Measurements from ENCODE around the gene AFF3.
"Not testable (repeated sequence)": the region's sequence is repeated elsewhere in the genome, so short reads cannot be mapped to it uniquely, and the experiment has no call there.

AFF3 gene

DNA sequence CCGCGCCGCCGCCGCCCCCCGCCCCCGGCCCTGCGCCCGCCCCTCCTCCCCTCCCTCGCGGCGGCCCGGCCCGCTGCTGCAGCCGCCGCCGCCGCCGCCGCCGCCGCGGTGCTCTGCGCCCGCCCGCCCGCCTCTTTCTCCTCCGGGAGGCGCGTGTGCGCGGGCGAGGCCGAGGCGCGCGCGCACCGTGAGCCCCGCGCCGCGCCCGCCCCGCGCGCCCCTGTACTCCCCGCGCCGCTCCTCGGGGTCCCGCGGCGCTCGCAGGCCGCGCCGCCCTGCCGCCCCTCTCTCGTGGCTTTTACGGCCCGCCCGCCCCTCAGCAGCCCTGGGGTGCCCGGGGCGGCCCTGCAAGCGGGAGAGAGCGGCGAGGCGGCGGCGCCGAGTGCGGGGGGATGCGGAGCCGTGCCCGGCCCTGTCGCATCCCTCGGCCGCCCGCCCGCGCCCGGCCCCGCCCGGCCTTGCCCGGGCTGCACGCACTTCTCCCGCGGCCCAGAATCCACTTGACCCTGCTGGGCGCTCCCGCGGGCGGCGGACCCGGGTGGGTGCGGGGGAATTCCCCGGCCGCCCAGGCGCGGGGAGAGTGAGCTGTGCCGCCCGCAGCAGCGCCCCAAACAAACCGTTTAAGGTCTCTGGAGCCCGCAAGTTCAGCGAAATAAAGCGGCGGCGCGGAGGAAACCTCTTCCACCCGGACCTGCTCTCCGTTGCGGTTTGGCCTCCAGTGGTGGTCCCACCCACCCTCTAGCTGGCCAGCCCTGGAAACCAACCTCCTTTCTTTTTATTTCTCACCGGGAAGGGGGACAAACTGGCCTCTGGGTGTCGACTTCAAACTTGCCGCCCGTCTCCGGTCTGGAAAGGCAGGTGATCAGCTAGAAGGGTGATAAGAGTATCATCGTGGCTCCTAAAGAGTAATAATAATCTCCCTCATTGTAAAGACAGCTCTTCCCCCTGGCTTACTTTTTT is 37.4 kb downstream of the AFF3 start:
- H3K27ac ChIP-seq (ENCODE audit: low read depth, low read length), result no peak overlapping the region
- H3K4me1 ChIP-seq (ENCODE audit: control insufficient read depth, low read length), result peaks cover 35% of the 10 kb centered on the region
- H3K36me3 ChIP-seq (ENCODE audit: control insufficient read depth, low read length), result peaks cover 13% of the 10 kb centered on the region
- H3K79me2 ChIP-seq (ENCODE audit: control insufficient read depth, low read length), result peaks cover under 1% of the 10 kb centered on the region; the same call in 1 of the 2 replicates
- no peak for TF ChIP-seq EZH2phosphoT487 (IDR thresholded peaks at IDR 0.05; ENCODE audit: borderline replicate concordance, low read length)
- TF ChIP-seq, protein P1, sequence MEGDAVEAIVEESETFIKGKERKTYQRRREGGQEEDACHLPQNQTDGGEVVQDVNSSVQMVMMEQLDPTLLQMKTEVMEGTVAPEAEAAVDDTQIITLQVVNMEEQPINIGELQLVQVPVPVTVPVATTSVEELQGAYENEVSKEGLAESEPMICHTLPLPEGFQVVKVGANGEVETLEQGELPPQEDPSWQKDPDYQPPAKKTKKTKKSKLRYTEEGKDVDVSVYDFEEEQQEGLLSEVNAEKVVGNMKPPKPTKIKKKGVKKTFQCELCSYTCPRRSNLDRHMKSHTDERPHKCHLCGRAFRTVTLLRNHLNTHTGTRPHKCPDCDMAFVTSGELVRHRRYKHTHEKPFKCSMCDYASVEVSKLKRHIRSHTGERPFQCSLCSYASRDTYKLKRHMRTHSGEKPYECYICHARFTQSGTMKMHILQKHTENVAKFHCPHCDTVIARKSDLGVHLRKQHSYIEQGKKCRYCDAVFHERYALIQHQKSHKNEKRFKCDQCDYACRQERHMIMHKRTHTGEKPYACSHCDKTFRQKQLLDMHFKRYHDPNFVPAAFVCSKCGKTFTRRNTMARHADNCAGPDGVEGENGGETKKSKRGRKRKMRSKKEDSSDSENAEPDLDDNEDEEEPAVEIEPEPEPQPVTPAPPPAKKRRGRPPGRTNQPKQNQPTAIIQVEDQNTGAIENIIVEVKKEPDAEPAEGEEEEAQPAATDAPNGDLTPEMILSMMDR (IDR thresholded peaks at IDR 0.05; ENCODE audit: low read depth, low read length, poor library complexity, severe bottlenecking), result no peak
- H3F3A ChIP-seq (ENCODE audit: control insufficient read depth, insufficient read depth), result peaks cover 14% of the 10 kb centered on the region
- H3K9me2 ChIP-seq (replicated peaks; ENCODE audit: control insufficient read depth, low read length), result no peaks in the 10 kb centered on the region
- no peaks in the 10 kb centered on the region for H3K9me3 ChIP-seq (ENCODE audit: control insufficient read depth, insufficient read depth, low read length)
- peak overlapping the region; percentile 60 for H3K4me3 ChIP-seq (ENCODE audit: low read length)
- H4K20me1 ChIP-seq (ENCODE audit: control insufficient read depth, insufficient read depth, low read depth, low read length), result peaks cover 15% of the 10 kb centered on the region
- H3K4me2 ChIP-seq (ENCODE audit: low read length), result peak overlapping the region; percentile 66
- no peaks in the 10 kb centered on the region for H3K27me3 ChIP-seq (ENCODE audit: control insufficient read depth, low read length)

DNA sequence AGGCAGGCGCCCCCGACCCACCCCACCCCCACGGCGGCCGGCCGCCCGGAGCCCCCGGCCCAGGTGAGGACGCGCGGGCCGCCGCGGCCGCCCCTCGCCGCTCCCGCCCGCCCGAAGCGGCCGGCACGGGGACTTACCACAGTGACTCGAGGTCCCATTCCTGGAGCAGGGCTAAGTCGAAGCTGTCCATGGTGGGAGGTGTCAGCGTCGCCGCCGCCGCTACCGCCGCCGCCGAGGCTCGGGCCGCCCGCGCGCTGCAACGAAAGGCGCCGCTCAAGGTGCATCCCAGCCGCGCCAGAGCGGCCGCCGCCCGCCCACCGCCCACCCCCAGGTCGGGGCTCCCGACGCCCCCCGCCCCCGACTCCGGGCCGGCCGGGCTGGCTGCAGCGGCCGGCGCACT is 38.1 kb downstream of the AFF3 start:
- not testable (repeated sequence) for H3K36me3 ChIP-seq (ENCODE audit: control insufficient read depth, low read length); H4K20me1 ChIP-seq (ENCODE audit: control insufficient read depth, insufficient read depth, low read depth, low read length); H3K9me3 ChIP-seq (ENCODE audit: control insufficient read depth, insufficient read depth, low read length); H3K79me2 ChIP-seq (ENCODE audit: control insufficient read depth, low read length); H3K9me2 ChIP-seq (replicated peaks; ENCODE audit: control insufficient read depth, low read length); H3K4me2 ChIP-seq (ENCODE audit: low read length); H3K27ac ChIP-seq (ENCODE audit: low read depth, low read length); H3K27me3 ChIP-seq (ENCODE audit: control insufficient read depth, low read length); H3K4me3 ChIP-seq (ENCODE audit: low read length)
- H3K4me1 ChIP-seq (ENCODE audit: control insufficient read depth, low read length), result peaks cover 29% of the 10 kb centered on the region
- peaks cover 14% of the 10 kb centered on the region for H3F3A ChIP-seq (ENCODE audit: control insufficient read depth, insufficient read depth)

DNA sequence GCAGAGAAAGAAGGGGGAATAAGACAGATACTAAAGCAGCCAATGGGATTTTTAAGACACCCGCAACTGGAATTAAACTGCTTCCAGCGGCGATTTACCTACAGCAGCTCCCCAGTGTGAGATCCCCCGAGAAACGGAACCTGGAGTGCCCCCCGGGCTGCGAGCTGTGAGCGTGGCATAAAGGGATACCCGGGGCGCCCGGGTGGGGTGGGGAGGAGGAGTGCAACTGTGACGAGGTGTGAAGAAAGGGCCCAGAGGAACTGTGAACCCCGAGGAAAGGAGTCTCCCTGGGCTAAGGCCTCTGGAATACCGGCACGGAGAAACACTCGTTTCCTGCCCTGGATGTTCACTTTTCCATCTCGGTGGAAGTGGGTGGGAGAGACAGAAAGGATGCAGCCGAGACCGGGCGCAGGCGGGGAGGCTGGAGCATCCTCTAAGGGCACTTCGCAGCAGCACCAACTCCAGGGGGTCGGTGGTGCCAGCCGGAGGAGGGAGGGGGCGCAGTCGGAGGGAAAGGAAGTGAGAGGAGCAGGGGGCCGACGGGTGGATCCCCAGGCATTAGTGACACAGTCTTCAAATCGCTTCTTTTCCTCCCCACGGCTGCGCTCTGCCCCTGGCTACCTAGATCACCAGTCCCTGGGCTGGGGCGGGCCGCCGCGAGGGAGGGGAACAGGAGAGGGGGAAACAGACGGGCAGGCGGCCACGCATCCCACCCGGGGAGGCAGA is 38.7 kb downstream of the AFF3 start:
- peaks cover 14% of the 10 kb centered on the region for H3F3A ChIP-seq (ENCODE audit: control insufficient read depth, insufficient read depth)
- not testable (repeated sequence) for H3K27me3 ChIP-seq (ENCODE audit: control insufficient read depth, low read length); H4K20me1 ChIP-seq (ENCODE audit: control insufficient read depth, insufficient read depth, low read depth, low read length); H3K27ac ChIP-seq (ENCODE audit: low read depth, low read length); H3K9me3 ChIP-seq (ENCODE audit: control insufficient read depth, insufficient read depth, low read length); H3K79me2 ChIP-seq (ENCODE audit: control insufficient read depth, low read length); H3K4me3 ChIP-seq (ENCODE audit: low read length); H3K36me3 ChIP-seq (ENCODE audit: control insufficient read depth, low read length); H3K9me2 ChIP-seq (replicated peaks; ENCODE audit: control insufficient read depth, low read length); H3K4me2 ChIP-seq (ENCODE audit: low read length)
- H3K4me1 ChIP-seq (ENCODE audit: control insufficient read depth, low read length), result peaks cover 29% of the 10 kb centered on the region

DNA sequence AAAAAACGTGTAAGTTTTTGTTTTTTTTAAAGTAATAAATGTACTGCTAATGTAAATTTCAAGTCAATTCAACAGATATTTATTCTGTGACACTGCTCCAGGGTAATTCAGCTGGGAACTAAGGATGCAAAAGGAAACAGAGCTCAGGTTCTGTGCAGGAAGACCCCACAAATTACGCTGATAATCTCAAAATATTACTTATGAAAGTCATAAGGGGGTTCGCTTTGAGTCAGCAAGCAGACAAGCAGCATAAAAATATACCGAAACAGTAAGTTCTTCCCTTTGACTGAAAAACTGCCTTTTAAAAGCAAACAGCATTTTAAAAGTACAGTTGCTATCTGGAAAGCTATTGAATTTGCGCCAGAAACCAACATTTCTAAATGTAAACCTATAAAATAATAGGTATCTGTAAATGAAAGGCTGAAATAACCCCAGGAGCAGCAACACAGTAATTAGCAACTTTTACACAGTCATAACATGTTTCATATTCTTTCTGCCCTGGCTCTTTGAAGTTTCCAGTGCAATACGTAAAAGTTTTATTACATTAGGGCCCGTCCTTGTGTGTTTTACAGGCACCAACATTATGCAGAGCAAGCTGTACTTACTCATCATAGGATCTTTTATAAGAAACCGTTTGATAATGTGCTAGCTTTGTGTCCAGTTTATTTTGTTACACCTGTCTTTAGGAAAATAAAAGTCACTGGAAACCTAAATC is 39.8 kb downstream of the AFF3 start:
- H3K27ac ChIP-seq (ENCODE audit: low read depth, low read length); H3K4me3 ChIP-seq (ENCODE audit: low read length); H3K36me3 ChIP-seq (ENCODE audit: control insufficient read depth, low read length); H3K9me2 ChIP-seq (replicated peaks; ENCODE audit: control insufficient read depth, low read length); H3K9me3 ChIP-seq (ENCODE audit: control insufficient read depth, insufficient read depth, low read length); H4K20me1 ChIP-seq (ENCODE audit: control insufficient read depth, insufficient read depth, low read depth, low read length); H3K4me2 ChIP-seq (ENCODE audit: low read length); H3K79me2 ChIP-seq (ENCODE audit: control insufficient read depth, low read length); H3K27me3 ChIP-seq (ENCODE audit: control insufficient read depth, low read length): not testable (repeated sequence)
- H3K4me1 ChIP-seq (ENCODE audit: control insufficient read depth, low read length), result peaks cover 20% of the 10 kb centered on the region
- H3F3A ChIP-seq (ENCODE audit: control insufficient read depth, insufficient read depth), result peaks cover 10% of the 10 kb centered on the region

DNA sequence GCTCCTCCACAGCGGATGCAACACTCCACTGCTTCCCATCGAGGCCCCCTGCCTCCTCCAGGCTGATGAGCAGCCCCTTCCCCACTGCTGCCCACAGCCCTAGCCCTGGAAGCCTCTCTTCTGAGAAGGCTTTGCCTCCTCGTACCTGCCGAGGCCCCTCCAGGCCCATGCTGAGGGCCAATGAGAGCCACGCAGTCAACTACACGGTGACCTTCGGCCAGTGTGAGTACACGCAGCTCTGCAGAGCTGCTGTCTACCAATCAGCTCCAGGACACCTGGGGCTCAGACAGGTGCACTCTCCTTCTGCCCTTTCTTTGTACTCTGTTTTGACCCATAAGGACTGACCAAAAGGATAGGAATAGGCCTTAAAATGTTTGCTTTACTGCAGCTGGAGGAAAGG is 43.5 kb downstream of the AFF3 start:
- not testable (repeated sequence) for H3F3A ChIP-seq (ENCODE audit: control insufficient read depth, insufficient read depth); H3K4me2 ChIP-seq (ENCODE audit: low read length); H3K4me3 ChIP-seq (ENCODE audit: low read length); H3K4me1 ChIP-seq (ENCODE audit: control insufficient read depth, low read length); H3K9me3 ChIP-seq (ENCODE audit: control insufficient read depth, insufficient read depth, low read length); H3K36me3 ChIP-seq (ENCODE audit: control insufficient read depth, low read length); H3K27ac ChIP-seq (ENCODE audit: low read depth, low read length); H3K9me2 ChIP-seq (replicated peaks; ENCODE audit: control insufficient read depth, low read length); H3K79me2 ChIP-seq (ENCODE audit: control insufficient read depth, low read length); H3K27me3 ChIP-seq (ENCODE audit: control insufficient read depth, low read length); H4K20me1 ChIP-seq (ENCODE audit: control insufficient read depth, insufficient read depth, low read depth, low read length)

DNA sequence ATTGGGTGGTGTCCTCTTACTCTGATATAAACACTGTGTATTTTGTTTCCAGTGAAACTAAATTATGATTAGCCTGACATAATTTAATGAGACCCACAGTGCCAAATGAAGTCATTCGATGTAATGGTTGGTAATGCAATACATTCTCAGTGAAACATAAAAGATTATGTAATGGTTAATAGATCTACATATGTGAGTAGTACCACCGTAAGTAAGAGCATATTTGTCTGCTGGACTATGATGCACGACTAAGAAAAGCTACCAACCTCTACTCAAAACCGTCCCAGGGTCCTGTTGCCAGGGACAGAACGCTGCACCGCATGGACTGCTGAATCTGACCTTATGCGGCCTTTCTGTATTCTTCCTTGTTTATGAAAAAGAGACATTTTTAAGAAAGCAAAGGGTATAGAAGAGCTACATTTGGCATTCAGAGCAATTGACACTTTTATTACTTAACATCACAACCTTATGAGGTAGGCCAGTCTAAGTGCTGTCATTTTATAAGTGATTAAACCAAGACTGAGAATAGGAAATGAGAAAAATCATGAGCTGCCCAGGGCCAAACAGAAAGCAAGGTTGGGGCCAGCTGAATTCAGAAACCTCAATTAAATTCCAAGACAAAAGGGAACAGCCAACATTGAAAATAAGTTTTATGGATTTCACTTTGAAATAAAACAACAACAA is 44.6 kb downstream of the AFF3 start:
- H3K9me2 ChIP-seq (replicated peaks; ENCODE audit: control insufficient read depth, low read length); H3K4me2 ChIP-seq (ENCODE audit: low read length); H3K4me1 ChIP-seq (ENCODE audit: control insufficient read depth, low read length); H3K27me3 ChIP-seq (ENCODE audit: control insufficient read depth, low read length); H3F3A ChIP-seq (ENCODE audit: control insufficient read depth, insufficient read depth); H3K79me2 ChIP-seq (ENCODE audit: control insufficient read depth, low read length); H3K27ac ChIP-seq (ENCODE audit: low read depth, low read length); H4K20me1 ChIP-seq (ENCODE audit: control insufficient read depth, insufficient read depth, low read depth, low read length); H3K36me3 ChIP-seq (ENCODE audit: control insufficient read depth, low read length); H3K4me3 ChIP-seq (ENCODE audit: low read length); H3K9me3 ChIP-seq (ENCODE audit: control insufficient read depth, insufficient read depth, low read length): not testable (repeated sequence)
